ENCODE results near the gene CDC5L.

The CDC5L gene

DNA sequence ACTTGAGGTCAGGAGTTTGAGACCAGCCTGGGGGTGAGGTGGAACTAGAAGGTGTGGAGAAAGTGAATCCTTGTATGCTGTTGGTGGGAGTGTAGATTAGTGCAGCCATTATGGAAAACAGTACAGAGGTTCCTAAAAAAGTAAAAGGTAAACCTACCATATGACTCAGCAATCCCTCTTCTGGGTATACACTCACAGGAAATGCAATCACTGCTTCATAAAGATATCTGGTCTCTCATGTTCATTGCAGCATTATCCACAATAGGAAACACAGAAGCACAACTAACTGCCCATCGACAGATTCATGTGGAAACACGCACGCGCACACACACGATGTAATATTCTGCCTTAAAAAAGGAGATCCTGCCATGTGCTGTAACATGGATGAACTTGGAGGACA lies 66.7 kb downstream of the CDC5L start:
- DNase-seq (ENCODE audit: low spot score): no peak

DNA sequence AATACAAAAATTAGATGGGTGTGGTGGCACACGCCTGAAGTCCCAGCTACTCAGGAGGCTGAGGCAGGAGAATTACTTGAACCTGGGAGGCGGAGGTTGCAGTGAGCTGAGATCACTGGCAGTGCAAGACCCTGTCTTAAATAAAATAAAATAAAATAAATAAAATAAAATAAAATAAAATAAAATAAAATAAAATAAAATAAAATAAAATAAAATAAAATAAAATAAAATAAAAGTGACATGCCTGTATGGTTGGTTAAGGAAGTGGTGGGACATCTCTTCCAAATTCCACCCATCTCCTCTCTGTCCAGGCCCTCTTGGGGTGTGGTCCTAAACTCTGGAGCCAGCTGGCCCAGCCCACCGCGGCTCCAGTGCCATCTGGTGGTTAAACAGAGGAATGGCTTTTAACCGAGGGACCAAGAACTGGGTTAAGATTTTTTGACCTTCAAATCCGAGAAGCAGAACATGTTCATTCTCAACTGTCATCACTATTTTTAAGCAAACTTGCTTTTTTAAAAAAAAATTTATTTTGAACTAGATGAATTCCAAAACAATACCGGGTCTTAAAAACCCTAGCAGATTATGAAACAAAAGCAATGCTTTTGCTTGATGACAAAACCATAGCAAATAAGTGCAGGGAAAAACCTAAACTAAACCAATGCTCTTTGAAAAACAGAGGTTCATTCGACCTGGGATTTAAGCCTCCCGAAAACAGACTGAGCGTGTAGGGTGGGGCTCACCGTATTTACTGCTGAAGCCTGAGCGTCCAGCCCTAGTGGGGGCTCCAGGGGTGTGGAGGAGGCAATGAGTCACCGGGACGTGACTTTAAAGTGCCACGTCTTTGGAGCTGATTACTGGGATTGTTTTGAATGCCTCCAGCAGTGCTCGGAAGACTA lies 68.8 kb downstream of the CDC5L start:
- DNase-seq (ENCODE audit: low spot score): peak; percentile 76

DNA sequence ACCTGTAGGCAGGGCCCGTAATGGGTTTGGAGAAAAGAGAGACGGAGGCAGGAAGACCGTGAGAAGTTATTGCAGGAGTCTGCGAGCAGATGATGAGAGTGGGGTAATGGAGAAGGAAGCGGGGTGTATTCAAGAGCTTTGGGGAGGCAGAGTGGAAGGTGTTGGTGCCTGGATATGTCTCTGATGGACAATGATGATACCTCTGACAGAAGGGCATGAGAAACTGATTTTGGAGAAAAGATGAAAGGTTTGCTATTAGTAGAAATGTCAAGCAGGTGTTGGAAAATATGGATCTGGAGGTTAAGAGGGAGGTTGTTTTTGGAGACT lies 69.4 kb downstream of the CDC5L start:
- no peak for DNase-seq (ENCODE audit: low spot score)

DNA sequence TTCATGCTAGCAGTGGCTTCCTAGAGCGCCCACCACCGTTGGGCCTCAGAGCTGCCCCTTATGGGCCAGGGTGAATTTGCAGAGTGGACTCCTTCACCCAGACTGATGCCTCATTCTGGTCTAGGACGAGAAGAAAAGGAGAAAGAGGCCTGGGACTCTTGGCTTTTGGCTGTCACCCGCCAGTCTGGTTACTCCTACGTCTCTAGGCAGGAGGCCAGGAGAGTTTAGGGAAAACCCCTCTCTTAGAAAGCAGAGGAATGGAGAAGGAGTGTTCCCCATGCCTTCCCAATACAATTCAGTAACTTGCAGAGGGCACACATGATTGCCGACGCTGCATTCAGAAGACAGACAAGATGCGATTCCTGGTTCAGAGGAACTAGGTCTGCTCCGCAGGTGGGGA lies 70.1 kb downstream of the CDC5L start:
- no peak for DNase-seq (ENCODE audit: low spot score)

DNA sequence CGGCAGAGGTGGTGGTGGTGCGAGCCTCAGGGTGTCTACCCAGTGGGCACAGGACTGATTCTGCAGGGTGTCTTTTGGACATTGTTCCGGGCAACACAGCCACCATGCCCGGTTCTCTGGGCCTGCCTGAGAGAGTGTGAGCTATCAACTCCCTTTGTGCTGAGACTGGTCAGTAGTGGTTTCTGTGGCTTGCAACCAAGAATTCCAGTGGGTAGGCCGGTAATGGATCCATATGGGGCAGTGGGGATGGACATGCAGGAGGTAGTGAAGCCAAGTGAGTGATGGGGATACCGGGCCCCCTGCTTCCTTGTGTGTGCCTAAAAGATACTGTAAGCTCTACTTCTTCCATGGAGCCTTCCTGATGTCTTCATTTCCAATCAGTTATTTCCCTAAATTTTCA lies 71.0 kb downstream of the CDC5L start:
- no peak for DNase-seq (ENCODE audit: low spot score)

DNA sequence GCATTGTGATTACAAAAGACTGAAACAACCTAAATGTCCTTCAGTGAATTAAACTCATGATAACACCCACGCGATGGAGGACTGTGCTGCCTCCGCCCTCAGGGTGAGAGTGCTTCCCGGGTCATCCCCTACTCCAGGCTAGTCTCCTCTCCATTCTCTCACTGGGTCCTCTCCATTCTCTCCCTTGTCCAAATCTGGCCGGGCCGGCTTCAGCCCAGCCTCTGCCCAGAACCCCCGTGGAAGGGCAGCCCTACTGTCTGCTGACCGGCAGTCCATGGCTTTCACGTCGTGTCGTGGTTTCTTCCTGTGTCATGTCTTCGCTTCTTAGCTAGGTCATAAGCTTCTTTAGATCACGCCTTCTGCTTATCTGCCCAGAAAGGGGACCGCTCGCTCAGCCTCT lies 74.8 kb downstream of the CDC5L start:
- no peak for DNase-seq (ENCODE audit: low spot score)

DNA sequence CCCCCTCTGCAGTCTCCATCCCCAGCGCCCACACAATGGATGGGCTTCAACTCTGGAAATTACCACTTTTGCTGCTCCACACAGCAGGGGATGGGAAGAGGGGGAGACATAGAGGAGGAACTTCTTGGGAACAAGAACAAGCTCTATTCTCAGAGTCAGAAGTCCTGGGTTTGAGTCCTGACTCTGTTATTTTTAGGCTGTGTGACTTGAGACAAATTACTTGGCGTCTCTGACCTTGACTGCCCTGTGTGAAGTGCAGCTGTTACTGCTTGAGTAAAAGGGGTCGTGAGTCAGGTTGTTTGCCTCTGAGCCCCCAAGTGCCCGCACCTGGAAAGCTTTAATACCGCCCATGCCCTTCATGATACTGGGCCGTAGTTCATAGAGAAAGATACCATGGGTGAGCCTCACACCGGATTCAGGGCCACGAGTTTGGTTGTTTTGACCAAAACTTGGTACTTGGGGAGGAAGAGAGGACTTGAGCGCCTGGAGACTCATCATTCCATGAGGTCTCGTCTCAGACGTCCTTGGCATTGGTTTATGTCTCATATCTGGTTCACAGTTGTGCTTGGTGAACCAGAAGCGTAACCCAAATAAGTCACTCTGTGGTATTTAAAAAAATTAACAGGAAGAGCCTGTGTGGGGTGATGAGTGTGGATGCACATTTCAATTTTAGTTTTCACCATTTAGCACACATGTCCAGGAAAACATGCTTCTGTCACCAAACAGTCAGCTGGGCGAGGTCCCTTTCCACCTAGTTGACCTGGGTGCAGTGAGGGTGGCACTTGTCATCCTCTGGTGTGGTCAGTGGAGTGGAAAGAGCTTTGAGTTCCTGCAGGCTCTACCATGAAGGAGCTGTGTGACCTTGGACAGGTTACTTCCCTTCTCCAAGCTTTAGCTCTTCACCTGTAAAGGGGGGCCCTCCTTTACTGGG lies 75.6 kb downstream of the CDC5L start:
- no peak for DNase-seq (ENCODE audit: low spot score)

DNA sequence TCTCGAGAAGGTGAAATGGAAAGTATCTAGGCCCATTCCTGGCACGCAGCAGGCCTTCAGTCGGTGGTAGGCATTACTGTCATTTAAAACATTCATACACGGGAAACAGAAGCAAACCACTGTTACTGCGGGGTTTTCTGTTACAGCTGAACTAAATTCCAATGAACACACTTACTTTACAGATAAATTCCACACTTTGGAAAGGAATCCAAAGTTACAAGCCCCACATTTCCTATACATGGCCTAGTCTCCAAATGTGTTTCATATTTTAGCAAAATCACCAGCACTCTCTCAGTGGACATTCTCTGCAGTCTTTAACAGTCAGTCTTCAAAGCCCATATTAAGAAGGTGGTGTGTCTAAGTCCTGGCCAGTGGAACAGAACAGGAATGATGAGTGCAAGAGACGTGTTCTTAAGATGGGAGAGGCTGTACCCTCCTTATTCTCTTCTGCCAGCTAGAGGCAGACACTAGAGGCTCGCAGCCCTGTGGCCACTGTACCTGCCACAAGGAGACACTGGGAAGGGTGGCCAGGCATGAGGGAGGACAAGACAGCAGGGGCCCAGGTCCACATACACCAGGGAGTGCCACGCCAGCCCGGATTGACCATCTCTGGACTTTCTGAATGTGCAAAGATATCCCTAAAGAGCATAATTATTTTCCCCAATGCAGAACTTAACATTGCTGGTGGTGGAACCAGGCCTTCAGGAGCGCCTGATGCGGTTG lies 76.4 kb downstream of the CDC5L start:
- no peak for DNase-seq (ENCODE audit: low spot score)

DNA sequence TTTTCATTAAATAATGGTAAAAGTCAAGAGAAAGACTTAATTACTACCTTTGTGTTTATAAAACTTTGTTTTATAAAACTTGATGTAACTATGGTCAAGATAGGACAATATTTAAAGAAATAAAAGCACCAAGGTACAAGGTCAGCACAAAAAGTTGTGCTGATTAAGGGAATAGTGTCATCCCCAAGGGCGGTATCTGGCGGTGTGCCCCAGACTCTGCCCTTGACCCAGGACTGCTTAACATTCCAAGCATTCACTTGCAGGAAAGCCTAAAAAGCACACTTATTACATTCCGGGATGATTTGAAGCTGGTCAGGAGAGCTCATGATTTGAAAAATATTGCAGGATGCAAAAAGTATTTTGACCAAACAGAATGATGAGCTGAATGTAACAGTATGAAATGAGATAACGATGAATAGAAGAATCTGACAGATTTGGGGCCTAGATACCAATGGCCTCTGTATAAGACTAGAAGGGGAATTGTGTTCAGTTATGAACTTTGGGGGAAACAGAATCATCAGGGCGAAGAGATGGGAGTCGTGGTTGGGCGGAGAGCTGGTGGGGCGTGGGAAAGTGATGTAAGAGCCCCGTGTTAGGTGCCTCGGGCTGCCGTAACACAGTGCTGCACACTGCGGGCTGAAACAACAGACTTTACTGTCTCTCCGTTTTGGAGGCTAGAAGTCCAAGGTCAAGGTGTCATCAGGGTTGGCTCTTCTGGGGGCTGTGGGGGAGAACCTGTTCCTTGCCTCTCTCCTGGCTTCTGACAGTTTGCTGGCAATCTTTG lies 77.2 kb downstream of the CDC5L start:
- DNase-seq (ENCODE audit: low spot score): no peak

DNA sequence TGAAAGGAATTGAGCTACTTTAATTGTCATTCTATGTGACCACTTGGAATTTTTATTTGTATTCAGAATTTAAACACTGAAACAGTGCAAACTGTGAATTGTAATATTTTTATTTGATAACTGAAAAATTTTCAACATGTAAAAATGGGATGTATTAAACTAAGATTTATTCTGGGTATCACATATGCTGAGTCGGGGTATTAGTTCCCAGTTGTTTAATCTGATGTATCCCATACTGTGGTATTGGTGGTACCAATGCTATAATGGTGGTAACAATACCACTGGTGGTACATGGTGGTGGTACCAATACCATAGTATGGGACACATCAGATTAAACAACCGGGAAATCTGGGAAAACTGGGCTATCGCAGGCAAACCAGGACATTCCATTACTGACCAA lies 79.4 kb downstream of the CDC5L start:
- no peak for DNase-seq (ENCODE audit: low spot score)

DNA sequence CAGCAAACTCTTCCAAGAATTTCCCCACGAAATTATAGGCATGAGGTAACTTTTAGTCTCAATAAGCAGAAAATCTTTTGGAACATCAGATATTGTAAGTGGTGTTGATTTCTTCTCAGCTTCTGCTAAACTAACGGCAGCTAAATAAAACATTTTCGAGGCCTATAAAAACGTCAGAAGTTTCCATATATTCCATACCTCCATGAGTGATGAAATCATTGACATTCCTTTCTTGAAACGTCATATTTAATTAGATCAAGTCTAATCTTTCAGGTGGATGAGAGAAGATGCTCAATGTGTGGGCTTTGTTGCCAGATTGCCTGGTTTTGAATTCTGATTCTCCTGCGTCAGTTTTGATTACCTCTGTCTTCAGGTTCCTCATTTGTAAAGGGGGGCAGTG lies 81.3 kb downstream of the CDC5L start:
- DNase-seq (ENCODE audit: low spot score): no peak

DNA sequence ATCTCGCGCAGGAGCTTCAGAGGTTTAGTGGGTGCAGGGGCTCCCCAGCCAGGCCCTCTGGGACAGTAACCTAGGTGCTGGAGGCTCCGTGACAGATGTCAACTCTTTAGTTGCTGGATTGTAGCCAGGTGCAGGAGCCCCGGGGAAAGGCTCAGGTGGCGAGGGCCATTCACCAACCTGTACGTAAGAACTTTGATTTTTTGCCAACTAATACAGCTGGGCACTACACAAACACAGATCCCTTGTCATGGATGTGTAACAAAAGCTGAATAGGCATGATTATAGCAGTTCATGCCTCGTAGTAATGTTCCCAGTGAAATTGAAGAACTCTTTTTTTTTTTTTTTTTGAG lies 82.6 kb downstream of the CDC5L start:
- no peak for DNase-seq (ENCODE audit: low spot score)

DNA sequence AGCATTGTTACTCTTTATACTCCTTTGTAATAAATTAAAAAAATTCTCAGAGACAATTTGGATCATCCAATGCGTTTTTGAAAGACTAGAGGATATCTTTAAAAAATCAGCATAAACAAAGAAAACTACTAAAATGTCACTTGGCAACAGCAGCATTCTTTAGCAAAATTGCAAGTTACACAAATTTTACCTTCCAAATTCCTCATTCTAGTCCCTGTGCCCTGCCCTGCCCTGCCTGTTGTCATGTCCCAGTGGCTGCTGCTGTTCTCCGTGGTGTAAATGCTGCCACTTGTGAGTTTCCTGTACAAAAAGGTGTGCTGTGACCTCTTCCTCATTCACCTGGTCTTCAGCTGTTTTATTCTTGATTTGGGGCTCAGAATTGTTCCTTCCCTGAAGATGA lies 83.2 kb downstream of the CDC5L start:
- DNase-seq (ENCODE audit: low spot score): no peak

DNA sequence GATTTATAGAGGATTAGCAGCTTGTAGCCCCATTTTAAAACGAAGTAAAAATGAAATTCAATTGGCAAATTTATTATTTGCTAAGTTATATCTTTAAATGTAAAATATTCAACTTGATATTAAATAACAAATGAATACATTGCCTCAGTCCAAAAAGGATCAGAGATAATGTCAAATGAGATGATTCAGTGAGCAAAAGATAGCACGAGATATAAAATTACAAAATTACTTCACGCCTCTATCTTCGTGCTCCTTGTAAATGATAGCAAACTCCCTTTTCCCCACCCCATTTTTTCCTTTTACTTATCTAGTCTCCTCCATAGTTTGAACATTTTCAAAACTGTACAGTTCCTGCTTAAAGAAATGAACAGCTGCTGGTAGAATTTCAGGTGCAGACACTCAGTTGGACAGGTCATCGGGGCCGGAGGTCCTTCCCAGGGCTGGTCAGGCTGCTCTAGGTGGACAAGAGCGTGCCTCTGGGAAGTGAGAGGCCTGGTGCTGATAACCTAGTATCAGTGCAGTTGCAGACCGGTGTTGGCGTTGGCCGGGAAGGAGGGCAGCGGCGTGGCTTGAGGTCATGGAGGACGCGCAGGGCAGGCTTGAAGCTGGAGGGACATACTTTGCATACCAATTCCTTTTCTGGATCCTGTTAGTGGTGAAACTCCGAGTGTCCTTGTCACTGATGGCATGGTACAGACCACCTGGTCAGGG lies 83.9 kb downstream of the CDC5L start:
- DNase-seq (ENCODE audit: low spot score): peak; percentile 21

DNA sequence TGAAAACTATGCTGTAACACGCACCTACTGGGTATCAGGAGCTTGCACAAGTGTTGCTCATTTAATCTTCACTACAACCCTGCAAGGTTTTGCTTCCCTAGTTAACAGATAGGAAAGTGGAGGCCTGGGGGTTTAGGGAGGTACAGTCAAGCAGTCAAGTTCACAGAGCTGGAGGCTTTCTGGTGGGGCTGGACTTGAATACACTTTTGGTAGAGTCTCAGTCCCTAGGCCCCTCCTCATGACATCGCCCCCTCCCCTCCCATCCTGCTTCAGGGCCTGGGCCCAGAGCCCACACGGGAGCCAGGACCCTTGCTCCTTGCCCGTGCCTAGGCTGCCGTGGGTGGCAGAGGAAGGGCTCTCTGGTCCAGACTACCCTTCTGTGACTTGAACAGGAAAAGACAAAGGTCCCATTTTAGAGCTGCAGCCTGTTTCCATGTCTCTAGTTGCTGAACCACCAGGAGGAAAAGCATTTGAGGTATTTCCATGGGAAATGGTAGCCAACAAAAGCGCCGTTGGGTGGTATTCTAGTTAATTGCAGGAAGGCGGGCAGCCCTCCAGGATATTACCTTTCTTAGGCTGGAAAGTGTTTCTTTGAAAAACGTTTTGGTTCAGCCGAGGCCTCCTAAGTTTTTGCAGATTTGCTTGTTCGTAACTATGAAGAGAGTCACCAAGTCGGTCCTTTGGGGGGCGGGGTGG lies 84.9 kb downstream of the CDC5L start:
- DNase-seq (ENCODE audit: low spot score): peak; percentile 36

DNA sequence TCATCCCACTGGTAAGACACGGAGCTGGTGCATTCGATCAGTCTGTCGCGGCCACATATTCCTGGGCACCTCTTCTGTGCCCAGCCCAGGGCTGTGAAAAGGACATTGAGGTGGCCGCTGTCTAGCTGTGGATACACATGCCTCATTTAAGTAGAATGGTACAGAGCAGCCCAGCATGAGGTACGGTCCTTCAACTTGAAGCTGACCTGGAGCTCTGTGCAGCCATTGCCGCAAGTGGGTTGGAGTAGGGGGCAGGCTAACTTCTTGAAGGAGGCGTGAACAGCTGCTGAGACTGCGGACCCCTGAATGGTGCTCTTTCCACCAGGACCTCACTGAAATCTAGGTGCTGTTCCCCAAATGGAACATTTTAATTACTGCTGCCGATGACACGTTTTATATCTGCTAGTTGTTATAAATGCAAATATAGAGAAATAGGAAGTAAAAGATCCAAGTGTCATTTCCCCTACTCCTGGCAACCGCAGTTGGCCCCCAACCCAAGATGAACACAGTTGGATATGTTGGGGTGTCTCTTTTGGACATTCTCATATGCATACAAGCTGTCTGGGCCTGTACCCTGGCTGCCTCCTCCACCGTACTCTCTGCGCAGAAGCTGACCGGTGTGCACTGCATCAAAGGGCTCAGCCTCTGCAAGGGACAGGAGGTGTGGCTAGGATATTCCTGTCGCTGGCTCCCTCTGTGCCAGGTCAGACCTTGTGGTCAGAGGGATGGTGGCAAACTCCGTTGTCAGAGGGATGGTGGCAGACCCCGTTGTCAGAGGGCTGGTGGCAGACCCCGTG lies 86.1 kb downstream of the CDC5L start:
- DNase-seq (ENCODE audit: low spot score): no peak

DNA sequence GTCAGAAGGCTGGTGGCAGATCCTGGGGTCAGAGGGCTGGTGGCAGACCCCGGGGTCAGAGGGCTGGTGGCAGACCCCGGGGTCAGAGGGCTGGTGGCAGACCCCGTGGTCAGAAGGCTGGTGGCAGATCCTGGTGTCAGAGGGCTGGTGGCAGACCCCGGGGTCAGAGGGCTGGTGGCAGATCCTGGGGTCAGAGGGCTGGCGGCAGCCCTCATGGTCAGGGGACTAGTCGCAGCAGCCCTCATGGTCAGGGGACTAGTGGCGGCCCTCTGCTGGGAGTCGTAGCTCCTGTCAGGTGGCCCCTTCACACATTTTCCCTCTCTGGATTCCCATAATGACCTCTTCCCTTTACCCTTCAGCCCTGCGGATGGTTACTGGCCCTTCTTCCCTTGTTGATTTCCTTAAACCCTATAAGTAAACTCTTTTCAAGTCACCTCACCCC lies 86.7 kb downstream of the CDC5L start:
- DNase-seq (ENCODE audit: low spot score): no peak

DNA sequence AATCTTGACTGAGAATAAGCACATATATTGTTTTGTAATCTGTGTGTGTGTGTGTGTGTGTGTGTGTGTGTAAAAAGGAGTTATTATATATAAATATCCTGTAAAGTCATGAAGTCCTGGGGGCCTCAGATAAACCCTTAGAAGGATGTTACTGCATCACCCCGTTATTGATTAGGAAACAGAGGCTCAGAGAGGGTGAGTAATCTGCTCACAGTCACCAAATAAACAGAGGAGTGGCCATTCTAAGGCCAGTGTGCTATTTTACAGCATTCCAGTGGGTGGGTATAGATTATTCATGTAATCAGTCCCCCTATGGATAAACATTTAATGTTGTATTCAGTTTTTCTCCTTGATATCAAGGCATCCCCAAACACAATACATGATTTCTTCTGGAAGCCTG lies 87.1 kb downstream of the CDC5L start:
- no peak for DNase-seq (ENCODE audit: low spot score)

DNA sequence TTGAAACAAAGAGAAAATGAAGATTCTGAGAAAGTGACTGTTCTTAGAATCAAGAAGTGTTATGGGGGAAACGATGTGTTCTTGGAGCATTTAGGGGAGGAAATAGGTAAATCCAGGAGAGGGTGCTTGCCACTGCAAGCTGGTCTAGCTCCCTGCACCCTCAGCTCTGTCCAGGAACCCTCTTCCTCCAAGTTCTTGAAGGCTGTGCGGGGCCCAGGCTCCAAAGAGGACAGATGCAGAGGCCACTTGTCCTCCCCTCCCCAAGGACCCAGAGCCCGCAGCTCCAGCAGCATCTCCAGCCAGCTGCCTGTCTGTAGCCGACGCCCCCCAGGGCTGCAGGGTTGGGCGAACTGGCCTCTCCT lies 87.9 kb downstream of the CDC5L start:
- no peak for DNase-seq (ENCODE audit: low spot score)

Measured in hematopoietic multipotent progenitor cell treated with erythropoietin and hydrocortisone succinate and interleukin-3 and kit ligand, for 15 days (in vitro differentiated cells).